K562 (cell line): Measurements from ENCODE around the gene ASPG. TPM values are rescaled to one million over a fixed set of nuclear protein-coding genes. Genes with fewer than 3 reads are reported as not detected.

ENCODE experiments used
- ARID1B ChIP-seq: fragments of 450-650 bp; IDR thresholded peaks from 2 replicates; pipeline ENCODE4 v1.6.1; 2016; ENCODE audit warnings: antibody characterized with exemption, mild to moderate bottlenecking, inconsistent platforms
- ARNT ChIP-seq, 2 experiments: fragments of 450-650 bp; IDR thresholded peaks; 2 replicates each; pipeline ENCODE4 v1.6.1; 2016; ENCODE audit warnings: mild to moderate bottlenecking in 1 of 2
- ETV6 ChIP-seq, 3 experiments: fragments of 150-350 bp in 1 of 3; sonication (generic) in 1 of 3; formaldehyde crosslinking in 1 of 3; IDR thresholded peaks; 2 replicates each; pipeline versions ENCODE4 v1.6.1 to v1.8.0; 2014 to 2022; ENCODE audit warnings: borderline replicate concordance in 2 of 3, low read depth in 2 of 3, antibody characterized with exemption in 1 of 3, low read length in 1 of 3, mild to moderate bottlenecking in 1 of 3, missing genetic modification reagents in 1 of 3
- GATA2 ChIP-seq: sonication (generic); formaldehyde crosslinking; IDR thresholded peaks from 2 replicates; pipeline ENCODE4 v1.4.0; 2020; ENCODE audit warnings: mild to moderate bottlenecking, missing genetic modification reagents
- HDAC2 ChIP-seq: fragments of 450-650 bp; IDR thresholded peaks from 2 replicates; pipeline ENCODE4 v1.6.1; 2016; ENCODE audit warnings: mild to moderate bottlenecking
- IFI16 ChIP-seq: fragments of 250-450 bp; sonication (Bioruptor Pico); IDR thresholded peaks from 2 replicates; pipeline ENCODE4 v2.1.2; 2022; ENCODE audit warnings: mild to moderate bottlenecking, inconsistent platforms
- KLF16 ChIP-seq: IDR thresholded peaks from 2 replicates; pipeline ENCODE4 v1.6.1; 2016; ENCODE audit warnings: antibody characterized with exemption
- MEF2A ChIP-seq: IDR thresholded peaks from 2 replicates; pipeline ENCODE4 v1.6.1; 2011; ENCODE audit warnings: low read depth, mild to moderate bottlenecking, low read length, moderate library complexity; ENCODE audit not compliant: control insufficient read depth
- SAP30 ChIP-seq: fragments of 200-600 bp; sonication (generic); IDR thresholded peaks from 2 replicates; pipeline ENCODE4 v1.6.1; 2012; ENCODE audit warnings: borderline replicate concordance, low read depth, mild to moderate bottlenecking, moderate library complexity, low read length, control low read depth, inconsistent platforms; ENCODE audit not compliant: insufficient read depth, poor library complexity, severe bottlenecking
- SMAD4 ChIP-seq: fragments of 250-450 bp; sonication (Bioruptor Pico); conservative IDR thresholded peaks from 2 replicates; pipeline ENCODE4 v1.8.0; 2021; ENCODE audit warnings: inconsistent platforms, mild to moderate bottlenecking, moderate library complexity
- SMARCA4 ChIP-seq: fragments of 450-650 bp; IDR thresholded peaks from 2 replicates; pipeline ENCODE4 v1.6.1; 2016
- SRF ChIP-seq, 2 experiments: fragments of 250-450, 450-650 bp in 1 of 2; sonication (Bioruptor Pico) in 1 of 2; sonication (generic) in 1 of 2; formaldehyde crosslinking; IDR thresholded peaks; 2 replicates each; pipeline versions ENCODE4 v1.5.0 to v1.5.1; 2020 to 2022; ENCODE audit warnings: mild to moderate bottlenecking in 1 of 2, missing genetic modification reagents in 1 of 2
- STAG1 ChIP-seq: sonication (generic); formaldehyde crosslinking; IDR thresholded peaks from 2 replicates; pipeline ENCODE4 v1.5.0; 2020; ENCODE audit warnings: missing genetic modification reagents, borderline replicate concordance
- ZNF140 ChIP-seq: fragments of 250-450 bp; sonication (Bioruptor Pico); IDR thresholded peaks from 2 replicates; pipeline ENCODE4 v1.8.0; 2021; ENCODE audit warnings: moderate library complexity, mild to moderate bottlenecking, inconsistent platforms
- ZNF436 ChIP-seq: fragments of 250-450, 450-650 bp; sonication (Bioruptor Pico); formaldehyde crosslinking; IDR thresholded peaks from 2 replicates; pipeline ENCODE4 v1.7.0; 2020; ENCODE audit warnings: mild to moderate bottlenecking
- ZNF57 ChIP-seq: fragments of 450-650 bp; formaldehyde crosslinking; IDR thresholded peaks from 2 replicates; pipeline ENCODE4 v1.4.0; 2020; ENCODE audit warnings: mild to moderate bottlenecking, moderate library complexity
- polyA plus RNA-seq, 8 experiments: library from polyadenylated mRNA; depleted of rRNA in 4 of 8; stranded (reverse) in 5 of 8; unstranded in 3 of 8; fragments of >200 nt; fragmentation: Nextera tagmentation in 2 of 8; fragmentation: Illumina TruSeq in 1 of 8; extraction: Ambion mirVana in 2 of 8; extraction: Trizol in 1 of 8; gene quantifications; 2 replicates each; pipeline versions ENCODE4 v1.2.1 to v1.2.3, GENCODE V29; 2011 to 2014; ENCODE audit warnings: inconsistent platforms in 1 of 8, missing spikeins in 1 of 8
- total RNA-seq, 7 experiments: library from RNA; depleted of rRNA in 6 of 7; stranded (reverse); fragments of >200 nt in 6 of 7; fragmentation: Illumina TruSeq in 2 of 7; extraction: Trizol in 2 of 7; gene quantifications; 2 replicates each; pipeline versions ENCODE4 v1.2.1 to v1.2.3, GENCODE V29; 2011 to 2021; ENCODE audit warnings: low replicate concordance in 1 of 7
- TF ChIP-seq, protein P1 (sequence below): fragments of 250-450 bp; sonication (Bioruptor Pico); IDR thresholded peaks from 2 replicates; pipeline ENCODE4 v1.5.0; 2022; ENCODE audit warnings: mild to moderate bottlenecking
- TF ChIP-seq, protein P2 (sequence below): sonication (generic); IDR thresholded peaks from 2 replicates; pipeline ENCODE4 v1.6.1; 2016
- TF ChIP-seq, protein P3 (sequence below): sonication (generic); formaldehyde crosslinking; IDR thresholded peaks from 2 replicates; pipeline ENCODE4 v1.4.0; 2020; ENCODE audit warnings: mild to moderate bottlenecking, missing genetic modification reagents
- TF ChIP-seq, protein P4 (sequence below): fragments of 250-450 bp; sonication (Bioruptor Pico); IDR thresholded peaks from 2 replicates; pipeline ENCODE4 v1.4.0; 2020; ENCODE audit warnings: mild to moderate bottlenecking

The ASPG gene
- total and polyA plus RNA-seq, 9 of the 15 experiments (the other 6 are each of a cell fraction or from before 2014, with no cell fraction given), result 0.18 TPM; not detected in 8

DNA sequence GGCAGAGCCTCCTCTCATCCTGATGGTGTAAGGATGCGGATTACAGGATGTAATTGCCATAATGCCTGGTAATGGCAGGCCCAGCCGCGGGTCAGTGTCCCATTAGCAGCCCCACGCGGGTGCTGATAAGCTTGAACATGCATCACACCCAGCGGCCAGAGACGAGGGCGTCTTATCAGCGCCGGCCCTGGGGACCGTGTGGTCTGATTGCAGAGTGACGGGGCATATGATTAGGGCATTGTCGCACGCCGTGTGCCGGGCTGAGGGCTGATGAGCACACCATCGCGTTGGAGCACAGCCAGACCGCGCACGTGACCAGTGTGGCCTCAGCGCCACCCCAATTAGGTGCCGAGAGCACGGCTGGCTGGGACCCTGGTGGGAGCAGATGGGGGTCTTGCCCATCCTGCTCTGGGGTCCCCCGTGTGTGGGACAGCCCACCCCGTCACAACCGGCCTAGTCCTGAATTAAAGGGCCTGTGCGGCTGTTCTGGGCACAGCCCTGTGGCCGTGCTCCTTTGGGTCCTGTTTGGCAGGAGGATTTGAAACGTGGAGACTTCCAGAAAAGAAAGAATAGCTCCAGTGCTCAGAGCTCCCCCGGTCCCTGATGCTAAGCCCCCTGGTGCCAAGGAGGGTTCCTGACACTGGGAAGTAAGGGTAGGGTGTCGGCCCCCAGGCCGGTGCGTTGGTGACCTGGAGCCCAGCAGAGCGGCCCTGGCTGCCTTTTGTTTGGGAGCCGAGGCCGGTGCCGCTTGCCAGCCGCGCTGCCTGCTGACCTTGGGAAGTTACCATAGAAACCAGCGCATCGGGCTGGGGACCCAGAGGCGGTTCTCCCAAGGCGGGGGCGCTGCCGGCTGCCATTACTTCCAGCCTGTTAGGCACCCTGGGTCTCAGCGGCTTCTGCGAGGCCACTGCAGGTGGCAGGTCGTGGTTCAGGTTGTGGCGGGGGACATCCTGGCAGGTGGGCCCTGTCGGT, 73.6 kb downstream of the ASPG start (continued):
- TF ChIP-seq, protein P1, sequence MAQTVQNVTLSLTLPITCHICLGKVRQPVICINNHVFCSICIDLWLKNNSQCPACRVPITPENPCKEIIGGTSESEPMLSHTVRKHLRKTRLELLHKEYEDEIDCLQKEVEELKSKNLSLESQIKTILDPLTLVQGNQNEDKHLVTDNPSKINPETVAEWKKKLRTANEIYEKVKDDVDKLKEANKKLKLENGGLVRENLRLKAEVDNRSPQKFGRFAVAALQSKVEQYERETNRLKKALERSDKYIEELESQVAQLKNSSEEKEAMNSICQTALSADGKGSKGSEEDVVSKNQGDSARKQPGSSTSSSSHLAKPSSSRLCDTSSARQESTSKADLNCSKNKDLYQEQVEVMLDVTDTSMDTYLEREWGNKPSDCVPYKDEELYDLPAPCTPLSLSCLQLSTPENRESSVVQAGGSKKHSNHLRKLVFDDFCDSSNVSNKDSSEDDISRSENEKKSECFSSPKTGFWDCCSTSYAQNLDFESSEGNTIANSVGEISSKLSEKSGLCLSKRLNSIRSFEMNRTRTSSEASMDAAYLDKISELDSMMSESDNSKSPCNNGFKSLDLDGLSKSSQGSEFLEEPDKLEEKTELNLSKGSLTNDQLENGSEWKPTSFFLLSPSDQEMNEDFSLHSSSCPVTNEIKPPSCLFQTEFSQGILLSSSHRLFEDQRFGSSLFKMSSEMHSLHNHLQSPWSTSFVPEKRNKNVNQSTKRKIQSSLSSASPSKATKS (CRISPR knock-in tag), result no peak
- TF ChIP-seq HDAC2 (peak; percentile 76; the same call in 1 of the 2 replicates), ARNT (IDR thresholded peaks at IDR 0.05) (0 out of 4 replicates have a peak, but pooled peaks of 1 of the 2 experiments have one; percentile 24), SRF (CRISPR knock-in tag; IDR thresholded peaks at IDR 0.05) (no peak), ARID1B (peak; percentile 92), SMAD4 (CRISPR knock-in tag) (peak; percentile 89), ZNF436 (no peak), GATA2 (CRISPR knock-in tag) (peak; percentile 81), ZNF140 (no peak), ZNF57 (CRISPR knock-in tag) (no peak), SMARCA4 (peak; percentile 72), IFI16 (no peak), MEF2A (no peak), SAP30 (no peak), STAG1 (no peak), KLF16 (peak; percentile 86), ETV6 (IDR thresholded peaks at IDR 0.05; ENCODE audit: borderline replicate concordance in 1 of 2, low read depth in 2 of 2, low read length in 1 of 2) (no peak), ETV6 (CRISPR knock-in tag; IDR thresholded peaks at IDR 0.05; ENCODE audit: borderline replicate concordance) (no peak)
- TF ChIP-seq, protein P2, sequence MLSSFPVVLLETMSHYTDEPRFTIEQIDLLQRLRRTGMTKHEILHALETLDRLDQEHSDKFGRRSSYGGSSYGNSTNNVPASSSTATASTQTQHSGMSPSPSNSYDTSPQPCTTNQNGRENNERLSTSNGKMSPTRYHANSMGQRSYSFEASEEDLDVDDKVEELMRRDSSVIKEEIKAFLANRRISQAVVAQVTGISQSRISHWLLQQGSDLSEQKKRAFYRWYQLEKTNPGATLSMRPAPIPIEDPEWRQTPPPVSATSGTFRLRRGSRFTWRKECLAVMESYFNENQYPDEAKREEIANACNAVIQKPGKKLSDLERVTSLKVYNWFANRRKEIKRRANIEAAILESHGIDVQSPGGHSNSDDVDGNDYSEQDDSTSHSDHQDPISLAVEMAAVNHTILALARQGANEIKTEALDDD, result no peak
- TF ChIP-seq, protein P3, sequence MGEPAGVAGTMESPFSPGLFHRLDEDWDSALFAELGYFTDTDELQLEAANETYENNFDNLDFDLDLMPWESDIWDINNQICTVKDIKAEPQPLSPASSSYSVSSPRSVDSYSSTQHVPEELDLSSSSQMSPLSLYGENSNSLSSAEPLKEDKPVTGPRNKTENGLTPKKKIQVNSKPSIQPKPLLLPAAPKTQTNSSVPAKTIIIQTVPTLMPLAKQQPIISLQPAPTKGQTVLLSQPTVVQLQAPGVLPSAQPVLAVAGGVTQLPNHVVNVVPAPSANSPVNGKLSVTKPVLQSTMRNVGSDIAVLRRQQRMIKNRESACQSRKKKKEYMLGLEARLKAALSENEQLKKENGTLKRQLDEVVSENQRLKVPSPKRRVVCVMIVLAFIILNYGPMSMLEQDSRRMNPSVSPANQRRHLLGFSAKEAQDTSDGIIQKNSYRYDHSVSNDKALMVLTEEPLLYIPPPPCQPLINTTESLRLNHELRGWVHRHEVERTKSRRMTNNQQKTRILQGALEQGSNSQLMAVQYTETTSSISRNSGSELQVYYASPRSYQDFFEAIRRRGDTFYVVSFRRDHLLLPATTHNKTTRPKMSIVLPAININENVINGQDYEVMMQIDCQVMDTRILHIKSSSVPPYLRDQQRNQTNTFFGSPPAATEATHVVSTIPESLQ (CRISPR knock-in tag), result no peak
- TF ChIP-seq, protein P4, sequence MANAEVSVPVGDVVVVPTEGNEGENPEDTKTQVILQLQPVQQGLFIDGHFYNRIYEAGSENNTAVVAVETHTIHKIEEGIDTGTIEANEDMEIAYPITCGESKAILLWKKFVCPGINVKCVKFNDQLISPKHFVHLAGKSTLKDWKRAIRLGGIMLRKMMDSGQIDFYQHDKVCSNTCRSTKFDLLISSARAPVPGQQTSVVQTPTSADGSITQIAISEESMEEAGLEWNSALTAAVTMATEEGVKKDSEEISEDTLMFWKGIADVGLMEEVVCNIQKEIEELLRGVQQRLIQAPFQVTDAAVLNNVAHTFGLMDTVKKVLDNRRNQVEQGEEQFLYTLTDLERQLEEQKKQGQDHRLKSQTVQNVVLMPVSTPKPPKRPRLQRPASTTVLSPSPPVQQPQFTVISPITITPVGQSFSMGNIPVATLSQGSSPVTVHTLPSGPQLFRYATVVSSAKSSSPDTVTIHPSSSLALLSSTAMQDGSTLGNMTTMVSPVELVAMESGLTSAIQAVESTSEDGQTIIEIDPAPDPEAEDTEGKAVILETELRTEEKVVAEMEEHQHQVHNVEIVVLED, result no peak
